ENCODE results near the gene C5orf22. TPM values are rescaled to one million over a fixed set of nuclear protein-coding genes. Genes with fewer than 3 reads are reported as not detected.

The C5orf22 gene
- 17.7 and 22.4 TPM in 2 replicates for total RNA-seq

GRCh38 chr5:31531888-31532547 is at the start of gene C5orf22, which contains the start of gene DROSHA:
C5orf22 (plus strand) TSS chr5:31532301; CDS start chr5:31532393, 92 bp downstream.
DROSHA (minus strand) TSS chr5:31532093; CDS start chr5:31529059, 3,034 bp downstream.

Other genes starting within 250 kb of the C5orf22 start
- 43.5 and 57.5 TPM in 2 replicates for gene DROSHA, start 208 bp upstream of the C5orf22 start, total RNA-seq
- 0.50 and 1.7 TPM in 2 replicates for gene PDZD2, start 106.8 kb downstream of the C5orf22 start, total RNA-seq

Data from smooth muscle cell of trachea (primary cell).